ENCODE measurements around the gene DLGAP1.

Gene DLGAP1

DNA sequence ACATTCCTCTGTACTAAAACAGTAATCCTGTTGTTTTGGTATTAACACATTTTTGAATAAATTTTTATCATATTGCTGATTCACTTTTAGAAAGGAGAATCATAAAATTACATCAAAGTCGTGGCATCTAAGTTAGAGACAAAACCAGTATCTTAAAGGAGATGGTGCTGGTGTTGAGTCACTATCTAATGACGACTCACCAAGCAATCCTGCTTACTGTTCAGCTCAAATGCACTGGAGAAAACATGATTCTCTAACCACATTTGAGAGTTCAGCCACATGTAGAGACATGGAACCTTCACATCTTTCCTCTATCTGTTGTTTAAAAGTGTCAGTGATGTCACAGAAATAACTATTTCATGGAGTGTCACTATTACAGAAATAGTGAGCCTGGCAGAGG is 531.4 kb downstream of the DLGAP1 start:
- DNase-seq = no peak

DNA sequence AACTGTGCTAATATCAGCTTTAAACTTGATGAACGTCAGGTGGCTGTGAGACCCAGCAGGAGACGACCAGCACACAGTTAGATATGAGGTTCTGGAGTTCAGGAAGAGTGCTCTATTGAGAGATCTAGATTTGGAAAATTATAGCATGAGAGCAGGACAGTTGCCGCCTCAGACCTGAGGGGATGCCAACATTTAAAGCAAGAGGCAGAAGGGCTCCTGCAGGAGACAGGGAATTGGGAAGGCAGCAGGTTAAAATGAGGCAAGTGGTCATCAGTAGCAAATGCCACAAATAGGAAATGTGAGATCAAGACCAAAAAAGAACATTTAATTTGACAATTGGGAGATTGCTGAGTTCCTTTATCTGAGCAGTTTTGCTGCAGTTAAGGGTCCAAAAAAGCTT is 533.3 kb downstream of the DLGAP1 start:
- DNase-seq = no peak

DNA sequence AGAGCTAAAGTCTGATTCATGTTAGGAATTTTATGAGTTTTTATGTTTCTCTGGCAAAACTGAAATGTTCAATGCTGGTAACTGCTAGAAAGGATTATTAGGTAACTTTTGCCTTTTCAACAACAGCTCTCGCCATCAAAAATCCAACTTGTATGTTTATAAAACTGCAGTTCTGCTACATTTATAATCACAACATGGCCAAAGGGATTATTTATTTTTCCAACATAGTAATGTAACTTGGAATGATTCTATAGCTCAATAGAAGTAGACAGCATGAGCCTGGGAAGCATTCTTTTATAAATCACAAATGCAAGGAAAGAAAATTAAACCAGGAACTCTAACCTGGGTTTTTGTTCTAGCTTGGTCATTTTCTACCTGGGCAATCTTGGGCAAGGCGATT is 534.3 kb downstream of the DLGAP1 start:
- no peak for DNase-seq

DNA sequence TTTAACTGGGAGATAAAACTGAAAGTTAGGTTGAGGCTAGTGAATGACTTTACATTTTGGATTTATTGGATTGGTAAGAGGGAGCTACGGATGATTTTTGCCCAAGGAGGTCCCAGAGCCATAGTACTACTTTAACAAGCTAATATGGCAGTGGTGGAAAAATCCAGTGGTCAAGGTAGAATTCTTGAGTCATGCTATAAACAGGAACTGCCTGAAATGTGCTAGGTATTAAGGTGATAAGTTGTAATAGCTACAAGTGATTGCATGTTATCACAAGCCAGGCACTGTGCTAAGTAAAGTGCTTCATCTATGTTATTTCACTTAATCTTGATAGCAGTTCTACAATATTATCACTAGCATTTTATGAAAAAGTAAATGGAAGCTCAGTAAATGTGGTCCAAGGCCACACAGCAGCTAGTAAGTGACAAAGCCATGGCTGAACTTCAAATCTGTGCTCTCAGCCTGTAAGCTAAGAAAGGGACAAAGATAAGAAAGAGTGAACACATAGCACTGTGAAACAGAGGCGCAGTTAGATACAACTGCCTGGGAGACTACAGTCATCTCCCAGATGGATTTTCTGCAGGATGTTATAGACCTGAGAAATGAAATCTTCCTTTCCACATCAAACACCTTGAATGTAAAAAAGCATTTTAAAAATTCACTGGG is 535.6 kb downstream of the DLGAP1 start:
- DNase-seq = no peak

DNA sequence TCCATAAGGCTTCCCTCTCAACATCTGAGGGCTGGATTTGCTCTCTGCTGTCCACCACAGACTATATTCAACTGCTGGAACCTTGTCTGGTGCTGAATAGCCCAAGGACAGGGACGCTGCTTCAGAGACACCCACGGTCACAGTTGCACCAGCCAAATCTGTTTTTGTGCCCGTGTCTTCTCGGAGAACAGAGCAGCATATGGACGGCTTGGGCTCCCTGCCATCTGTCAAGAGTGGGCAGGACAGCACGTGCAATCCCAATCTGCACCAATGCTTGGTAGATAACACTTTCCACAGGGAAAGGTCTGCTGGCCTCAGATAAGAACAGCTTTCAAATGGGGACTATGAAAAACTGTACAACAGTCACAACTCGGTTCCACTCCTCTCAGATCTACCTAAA is 539.0 kb downstream of the DLGAP1 start:
- no peak for DNase-seq

DNA sequence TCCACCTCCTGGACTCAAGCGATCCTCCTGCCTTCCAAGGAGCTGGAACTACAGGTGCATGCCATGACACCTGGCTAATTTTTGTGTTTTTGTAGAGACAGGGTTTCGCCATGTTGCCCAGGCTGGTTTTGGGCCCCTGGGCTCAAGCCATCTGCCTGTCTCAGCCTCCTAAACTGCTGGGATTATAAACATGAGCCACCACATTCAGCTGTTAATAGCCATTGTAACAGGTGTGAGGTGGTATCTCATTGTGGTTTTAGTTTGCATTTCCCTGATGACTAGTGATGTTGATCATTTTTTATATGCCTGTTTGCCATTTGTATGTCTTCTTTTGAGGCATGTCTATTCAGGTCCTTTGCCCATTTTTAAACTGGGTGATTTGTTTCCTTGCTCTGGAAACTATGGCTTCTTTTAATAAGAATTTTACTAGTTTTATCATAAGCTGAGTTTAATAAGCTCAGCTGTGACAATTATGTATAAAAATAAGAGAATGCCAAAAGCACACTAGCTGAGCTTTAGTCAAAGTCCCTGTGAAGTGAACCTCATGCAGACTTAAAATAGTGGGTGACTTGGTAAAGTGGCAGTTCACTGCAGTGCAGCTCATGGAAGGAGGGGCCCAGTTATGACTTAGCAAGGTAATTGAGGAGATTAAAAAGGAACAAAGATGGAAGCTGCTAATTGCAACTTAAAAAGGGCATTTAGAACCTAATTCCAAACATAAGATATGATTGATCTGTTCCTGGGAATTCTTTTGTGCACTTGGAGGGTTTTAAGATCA is 540.1 kb downstream of the DLGAP1 start:
- no peak for DNase-seq

DNA sequence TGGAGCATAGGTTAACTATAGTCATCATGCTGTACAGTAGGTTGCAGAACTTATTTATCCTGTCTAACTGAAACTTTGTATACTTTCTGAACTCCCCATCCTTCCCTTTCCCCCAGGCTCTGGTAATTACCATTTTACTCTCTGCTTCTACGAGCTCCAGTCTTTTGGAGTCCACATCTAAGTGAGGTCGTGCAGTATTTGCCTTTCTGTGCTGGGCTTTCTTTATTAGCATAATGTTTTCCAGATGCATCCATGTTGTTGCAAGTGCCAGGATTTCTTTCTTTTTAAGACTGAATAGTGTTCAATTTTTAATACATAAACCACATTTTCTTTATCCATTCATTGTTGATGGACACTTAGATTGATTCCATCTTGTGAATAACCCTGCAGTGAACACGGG is 541.0 kb downstream of the DLGAP1 start:
- no peak for DNase-seq

DNA sequence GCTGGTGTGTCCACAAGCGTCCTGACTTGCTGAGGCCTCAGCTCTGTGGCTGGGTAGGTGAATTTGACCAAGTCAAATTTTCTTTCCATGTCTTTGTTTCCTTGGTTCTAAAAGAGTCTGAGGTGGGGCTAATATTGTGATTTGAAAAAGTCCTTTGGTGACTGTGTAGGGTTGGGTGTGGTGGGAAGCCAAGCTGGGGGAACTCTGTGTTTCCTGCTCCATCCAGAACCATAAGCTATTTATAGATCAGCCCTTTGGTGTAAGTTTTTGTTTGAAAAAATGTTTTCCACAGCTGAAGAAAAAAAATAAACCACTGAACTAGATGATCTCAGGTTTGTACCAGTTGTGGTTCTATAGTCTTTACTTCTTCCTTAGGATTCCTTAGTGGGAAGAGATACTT is 542.4 kb downstream of the DLGAP1 start:
- no peak for DNase-seq

DNA sequence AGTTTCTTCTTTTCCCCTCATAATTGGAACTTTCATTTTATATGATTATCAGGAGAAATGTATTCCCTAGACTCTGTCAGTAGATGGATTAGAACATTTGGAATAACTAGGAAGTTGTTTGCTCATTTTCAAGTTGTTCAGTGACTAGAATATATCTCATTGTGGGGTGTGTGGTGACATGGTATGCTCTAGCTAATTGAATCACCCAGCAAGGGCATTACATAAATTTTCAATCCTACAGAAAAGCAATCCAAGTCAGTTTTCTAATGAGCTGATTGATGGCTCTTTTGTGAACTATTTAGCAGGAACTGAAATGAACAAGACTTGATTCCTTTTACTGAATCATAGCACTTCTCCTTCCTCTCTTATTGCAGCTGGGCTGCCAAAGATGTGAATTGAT is 543.7 kb downstream of the DLGAP1 start:
- DNase-seq = no peak

DNA sequence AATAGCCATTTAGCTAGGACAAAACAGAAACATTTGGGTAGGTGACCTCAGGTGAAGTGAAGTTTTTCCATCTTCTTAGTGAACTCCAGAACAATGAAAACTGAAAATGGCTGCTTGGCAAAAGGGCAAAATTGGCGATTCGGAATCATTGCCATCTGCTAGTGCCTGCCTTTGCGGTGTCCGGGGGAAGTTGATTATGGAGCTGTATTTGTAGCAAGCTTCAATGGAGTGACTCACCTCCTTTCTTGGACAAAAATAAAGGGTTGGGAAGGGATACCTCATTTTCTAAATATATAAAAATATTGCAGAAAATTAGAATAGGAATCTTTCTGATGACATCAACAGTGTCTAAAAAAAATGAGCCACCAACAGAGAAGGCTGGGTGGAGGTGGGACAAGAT is 544.6 kb downstream of the DLGAP1 start:
- DNase-seq = no peak

DNA sequence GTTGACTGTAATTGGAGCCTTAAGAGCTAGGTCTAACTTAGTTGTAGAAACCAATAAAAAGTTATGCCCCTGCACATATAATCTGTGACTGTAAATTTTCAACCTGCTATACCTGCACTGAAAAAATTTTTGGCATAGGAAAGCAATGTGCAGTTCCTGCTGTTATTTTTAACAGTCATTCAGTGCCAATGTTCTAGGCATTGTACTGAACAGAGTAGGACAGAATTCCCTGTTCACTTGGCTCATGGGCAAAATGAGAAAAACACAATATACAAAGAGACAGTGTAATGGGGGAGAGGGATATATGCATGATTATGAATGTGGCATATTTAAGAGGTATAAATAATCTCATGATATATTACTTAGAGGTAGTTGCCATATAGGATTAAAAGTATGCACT is 547.2 kb downstream of the DLGAP1 start:
- no peak for DNase-seq

DNA sequence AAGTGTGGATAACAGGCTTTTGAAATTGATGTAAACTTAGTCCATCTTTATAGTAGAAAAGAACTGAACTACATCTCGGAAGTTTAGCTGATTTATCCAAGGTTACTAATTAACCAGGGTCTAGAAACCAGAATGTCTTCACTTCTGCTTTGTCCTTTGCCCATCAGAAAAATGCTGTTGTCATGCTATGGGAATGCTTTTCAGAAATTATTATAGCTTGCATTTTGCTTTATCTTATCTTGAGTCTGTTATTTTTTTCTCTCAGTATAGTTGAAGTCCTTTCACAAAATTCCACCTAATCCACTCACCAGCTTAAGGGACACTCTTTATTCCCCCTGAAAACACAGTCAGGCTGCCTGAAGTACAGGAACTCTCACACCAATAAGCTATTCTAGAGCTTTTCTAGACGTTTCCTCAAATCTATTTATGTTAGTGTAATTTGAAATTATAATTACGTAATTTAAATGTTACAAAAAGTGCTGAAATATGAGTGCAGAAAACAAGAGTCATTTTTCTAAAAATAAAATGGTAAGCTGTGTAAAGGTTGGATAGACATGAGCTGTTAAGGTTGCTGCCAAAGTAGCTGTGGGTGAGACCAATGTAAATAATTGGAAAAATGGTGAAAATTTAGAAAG is 548.9 kb downstream of the DLGAP1 start:
- DNase-seq = no peak

DNA sequence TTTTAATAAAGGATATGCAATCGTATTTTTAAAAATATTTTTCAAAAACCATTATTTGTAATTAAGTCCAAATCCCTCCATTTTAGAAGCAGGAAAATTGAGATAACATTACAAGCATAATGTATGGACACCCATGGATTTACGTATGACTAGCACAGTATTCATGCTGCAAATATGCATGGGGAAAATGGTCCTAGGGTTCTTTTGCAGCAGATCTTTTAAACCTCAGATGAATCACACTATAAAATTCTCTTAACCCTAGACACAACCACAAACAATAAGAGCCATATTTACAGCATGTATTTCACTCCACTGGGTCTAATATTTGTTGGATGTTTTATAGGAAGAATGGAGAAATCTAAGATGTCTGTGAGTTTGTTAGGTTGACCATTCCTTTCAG is 551.8 kb downstream of the DLGAP1 start:
- no peak for DNase-seq

DNA sequence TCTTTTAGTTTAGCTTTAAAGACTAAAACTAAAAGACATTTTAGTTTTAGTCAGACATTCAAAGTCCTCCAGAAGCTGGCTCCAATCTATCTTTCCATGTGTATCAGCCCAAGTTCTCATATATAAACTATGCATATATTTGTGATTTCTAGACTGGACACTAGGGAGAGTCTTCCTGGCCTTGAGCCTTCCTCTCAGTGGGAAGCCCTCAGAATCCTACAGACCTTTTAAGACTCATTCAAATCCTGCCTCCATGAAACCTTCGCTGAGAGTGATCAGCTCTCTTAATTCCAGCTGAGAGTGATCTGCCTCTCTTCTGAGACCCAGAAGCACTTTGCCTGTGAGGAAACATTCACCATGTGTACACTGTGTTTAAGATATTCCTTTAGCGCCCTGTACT is 552.4 kb downstream of the DLGAP1 start:
- no peak for DNase-seq

DNA sequence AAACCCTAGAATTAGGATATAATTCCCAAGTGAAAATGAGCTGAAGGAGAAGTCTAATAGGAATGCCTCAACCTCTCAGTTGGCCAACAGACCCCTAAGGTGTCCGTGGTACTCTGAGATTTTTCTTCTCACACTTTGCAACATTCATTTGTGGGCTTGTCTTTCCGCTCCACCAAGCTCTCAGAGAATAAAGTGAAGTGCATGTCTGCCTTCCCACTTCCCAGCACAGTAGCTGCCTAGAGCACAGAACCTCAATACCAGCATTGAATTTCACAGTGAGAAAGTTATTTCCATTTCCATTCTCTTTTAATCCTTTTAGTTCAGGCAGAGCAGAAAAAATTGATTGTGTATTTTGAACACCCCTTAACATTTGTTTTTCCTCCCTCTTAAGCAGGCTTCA is 553.3 kb downstream of the DLGAP1 start:
- peak; percentile 62 for DNase-seq

DNA sequence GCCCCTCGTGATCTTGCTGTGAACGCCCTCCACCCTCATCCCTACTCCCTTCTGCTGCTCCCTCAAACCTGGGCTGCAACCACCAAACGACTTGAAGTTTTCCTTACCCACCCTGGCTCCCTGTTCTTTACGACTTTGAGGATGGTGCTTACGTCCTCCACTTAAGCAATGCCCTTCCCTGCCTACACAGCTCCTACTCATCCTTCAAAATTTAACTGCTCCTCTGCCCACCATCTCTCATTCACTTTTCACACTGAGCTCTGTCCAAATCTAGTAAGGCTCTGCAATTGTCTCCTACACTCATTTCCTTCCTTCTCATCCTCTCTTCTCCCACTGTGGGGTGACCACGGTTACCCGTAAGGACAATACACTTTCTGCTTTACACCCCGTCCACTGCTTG is 554.1 kb downstream of the DLGAP1 start:
- no peak for DNase-seq

DNA sequence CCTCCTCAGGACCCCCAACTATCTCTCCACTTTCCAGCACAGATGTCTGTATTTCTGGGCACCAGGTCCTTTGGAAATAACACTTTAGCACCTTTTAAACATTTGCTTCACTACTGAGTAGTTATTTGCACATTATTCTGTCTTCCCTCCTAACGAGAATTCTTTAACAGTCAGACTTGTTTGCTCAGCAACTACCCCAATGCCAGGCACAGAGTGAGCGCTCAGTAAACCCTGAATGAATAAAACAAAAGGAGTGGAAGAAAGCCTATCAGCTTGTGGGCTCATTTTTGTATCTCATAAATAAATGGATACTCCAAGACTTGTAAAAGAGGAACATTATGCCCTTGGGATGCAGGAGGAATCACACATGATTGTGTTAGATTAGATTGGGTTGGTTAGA is 554.8 kb downstream of the DLGAP1 start:
- no peak for DNase-seq

DNA sequence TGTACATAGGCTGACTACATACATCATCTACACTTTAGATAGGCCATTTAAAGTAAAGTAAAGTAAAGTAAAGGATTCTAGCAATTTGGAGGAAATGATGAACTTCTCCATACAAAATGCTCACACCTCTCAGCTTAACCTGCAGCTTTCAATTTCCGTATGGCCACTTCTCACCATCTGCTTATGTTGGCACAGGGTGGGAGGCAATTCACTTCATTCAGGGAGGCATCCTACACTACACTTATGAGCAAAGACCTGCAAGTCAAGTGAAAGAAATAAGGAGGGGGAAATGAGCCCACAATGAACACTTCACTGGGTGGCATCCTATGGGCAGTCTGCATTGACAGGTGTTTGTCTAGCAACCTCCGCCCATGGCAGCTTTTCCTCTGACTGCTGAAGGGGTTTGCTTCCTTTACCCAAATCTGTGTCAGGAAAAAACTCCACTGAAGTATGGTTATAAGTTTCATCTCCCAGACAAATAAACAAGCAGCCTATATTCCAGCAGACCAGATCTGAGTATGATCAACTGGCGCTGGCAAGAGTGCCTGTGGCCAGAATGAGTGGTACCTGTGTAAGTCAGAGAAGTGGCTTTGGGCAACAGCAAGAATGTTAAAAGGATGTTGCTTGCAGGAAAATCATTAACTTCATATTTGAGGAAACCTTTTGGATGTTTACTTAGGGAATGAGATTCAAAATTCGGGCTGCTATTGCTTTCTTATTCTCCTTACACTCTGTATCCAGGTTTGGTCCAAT is 556.1 kb downstream of the DLGAP1 start:
- peak; percentile 73 for DNase-seq

DNA sequence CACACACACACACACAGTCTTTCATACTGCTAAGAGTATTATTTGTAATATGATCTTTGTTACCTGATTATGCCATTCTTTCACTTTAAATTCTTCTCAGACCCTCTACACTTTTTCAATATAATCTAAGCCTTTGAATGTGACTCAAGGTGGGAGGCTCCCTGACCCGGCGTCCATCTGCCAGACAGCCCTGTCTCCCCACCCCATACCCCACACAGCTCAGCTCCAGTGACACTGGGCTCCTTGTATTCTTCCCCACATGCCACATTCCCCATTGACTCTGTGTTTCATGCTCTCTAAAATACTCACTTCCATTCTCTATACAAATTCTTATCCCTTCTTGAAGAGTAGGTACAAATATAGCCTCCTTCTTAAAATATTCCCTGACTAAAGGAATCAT is 563.0 kb downstream of the DLGAP1 start:
- DNase-seq = no peak

DNA sequence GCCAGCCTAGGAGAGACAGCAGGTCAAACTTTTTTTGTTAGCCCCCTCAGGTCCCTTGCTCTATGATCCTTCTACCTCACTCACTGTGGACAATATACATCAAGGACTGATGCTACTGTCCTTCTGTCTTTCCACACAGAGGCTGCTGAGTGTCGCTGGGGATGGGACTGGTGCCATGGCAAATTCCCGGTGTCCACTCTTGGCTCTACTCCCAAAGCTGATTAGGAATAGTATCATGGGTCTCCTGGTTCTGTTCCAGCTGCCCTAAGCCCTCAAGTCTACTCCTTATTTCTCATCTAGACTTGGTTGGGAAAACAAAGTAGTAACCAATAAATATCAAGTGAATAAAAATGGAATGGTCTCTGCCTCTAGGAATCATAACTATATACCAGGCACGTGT is 563.9 kb downstream of the DLGAP1 start:
- DNase-seq = no peak

DNA sequence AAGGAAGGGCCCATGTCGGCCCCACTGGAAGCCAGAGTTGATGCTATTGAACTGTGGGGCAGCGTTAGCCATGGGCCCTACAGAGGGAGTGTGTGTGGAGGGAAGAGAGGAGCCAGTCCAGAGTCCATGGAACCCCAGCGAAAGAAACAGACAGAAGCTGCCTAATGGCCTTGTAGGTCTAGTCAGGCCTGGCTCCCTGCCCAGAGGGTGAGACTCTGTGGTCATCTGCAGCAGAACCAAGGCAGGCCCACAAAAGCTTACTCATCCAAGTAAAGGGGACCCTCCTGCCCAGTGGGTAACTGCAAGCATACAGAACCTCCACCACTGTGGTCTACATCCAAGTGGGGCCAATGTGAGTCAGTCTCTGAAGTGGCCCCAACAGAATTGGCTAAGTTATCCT is 565.3 kb downstream of the DLGAP1 start:
- no peak for DNase-seq

DNA sequence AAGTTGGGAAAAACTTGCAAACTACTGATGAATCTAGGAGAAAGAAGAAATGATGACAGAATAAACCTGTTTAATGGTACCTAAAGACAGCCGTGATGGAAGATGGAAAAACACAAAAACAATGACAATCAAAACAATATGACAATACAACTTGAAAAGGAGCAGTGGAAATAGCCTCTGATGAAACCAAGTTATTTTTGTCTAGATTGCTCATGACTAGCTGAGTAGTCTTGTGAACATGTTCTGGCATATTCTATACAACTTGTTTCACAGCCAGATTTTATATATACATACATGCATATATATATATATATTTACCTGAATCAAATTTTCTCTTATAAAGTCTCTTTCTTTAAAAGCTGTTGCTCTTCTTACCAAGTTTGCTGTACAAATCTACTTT is 566.0 kb downstream of the DLGAP1 start:
- no peak for DNase-seq

DNA sequence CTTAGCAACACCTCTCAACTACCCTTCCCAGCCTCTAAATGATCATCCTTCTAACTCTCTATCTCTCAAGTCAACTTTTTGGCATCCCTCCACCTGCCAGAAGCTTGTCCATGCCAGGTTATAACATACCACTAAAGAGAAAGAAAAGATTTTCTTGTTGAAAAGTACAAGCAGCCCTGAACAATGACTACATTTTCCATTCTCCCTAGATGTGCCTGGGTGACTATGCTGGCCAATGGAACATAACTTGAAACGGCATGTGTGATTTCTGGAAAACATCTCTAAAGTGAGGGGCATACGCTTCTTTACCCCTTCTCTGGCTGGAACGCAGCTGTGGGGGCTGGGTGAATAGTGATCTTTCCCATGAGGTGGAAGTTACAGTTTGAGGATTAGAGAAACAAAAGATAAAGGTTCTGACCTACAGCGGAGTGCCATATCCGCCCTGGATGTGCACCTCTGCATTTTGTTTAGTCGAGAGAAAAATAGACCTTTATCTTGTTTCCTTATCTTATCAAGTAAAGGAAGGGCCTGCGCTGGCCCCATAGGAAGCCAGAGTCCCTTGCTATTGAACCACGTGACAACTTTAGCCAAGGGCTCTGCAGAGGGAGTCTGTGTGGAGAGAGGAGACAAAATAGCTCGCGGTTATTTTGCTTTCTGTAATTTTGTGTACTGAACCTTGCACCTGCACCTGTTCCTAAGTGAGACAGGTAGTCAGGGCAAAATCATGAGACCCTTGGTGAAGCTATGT is 568.4 kb downstream of the DLGAP1 start:
- DNase-seq = no peak

All from DMS79 (cell line).